Hematopoietic multipotent progenitor cell treated with erythropoietin and hydrocortisone succinate and interleukin-3 and kit ligand, for 6 days (in vitro differentiated cells): ENCODE results near the gene KCTD16.

Experiments
- DNase-seq: peaks from one replicate; pipeline ENCODE4 v3.0.0-alpha.2; 2015

The KCTD16 gene

DNA sequence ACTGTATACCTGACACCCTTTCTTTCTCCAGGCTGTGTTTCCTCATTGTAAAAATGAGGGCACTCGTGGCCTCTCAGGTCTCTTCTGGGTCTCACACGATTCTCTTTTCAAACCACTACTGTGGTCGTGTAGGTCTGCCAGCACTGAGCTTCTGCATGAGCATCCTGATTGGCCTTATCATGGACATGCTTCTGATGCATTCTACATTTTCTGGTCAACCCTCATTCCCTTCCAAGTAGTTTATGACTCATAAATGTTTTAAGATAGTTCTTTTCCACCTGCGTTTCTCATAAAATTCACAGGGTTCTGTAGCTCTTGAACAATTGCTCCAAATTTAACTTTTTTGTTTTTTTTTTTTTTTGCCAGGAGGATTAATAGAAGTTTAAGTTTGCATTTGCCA is 294.8 kb downstream of the KCTD16 start:
- DNase-seq, result no peak

DNA sequence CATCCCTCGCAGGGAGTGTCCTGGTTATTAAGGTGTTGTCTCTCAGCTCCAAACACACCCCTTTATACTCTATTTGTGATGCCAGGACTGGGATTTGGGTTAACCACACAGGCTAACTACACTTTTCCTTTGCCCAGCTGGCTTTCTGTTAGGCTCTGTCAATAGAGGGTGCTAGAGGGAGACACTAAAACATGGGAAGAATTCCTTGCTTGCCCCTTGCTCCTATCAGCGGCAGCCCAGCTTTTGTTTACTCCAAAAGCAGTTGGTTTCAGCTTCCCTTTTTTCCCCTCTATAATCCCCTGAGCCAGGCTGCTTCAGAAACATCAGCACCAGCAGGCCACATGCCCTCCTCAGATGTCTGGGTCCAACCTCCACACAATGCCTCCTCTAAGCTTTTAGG is 297.1 kb downstream of the KCTD16 start:
- DNase-seq, result peak; percentile 11

DNA sequence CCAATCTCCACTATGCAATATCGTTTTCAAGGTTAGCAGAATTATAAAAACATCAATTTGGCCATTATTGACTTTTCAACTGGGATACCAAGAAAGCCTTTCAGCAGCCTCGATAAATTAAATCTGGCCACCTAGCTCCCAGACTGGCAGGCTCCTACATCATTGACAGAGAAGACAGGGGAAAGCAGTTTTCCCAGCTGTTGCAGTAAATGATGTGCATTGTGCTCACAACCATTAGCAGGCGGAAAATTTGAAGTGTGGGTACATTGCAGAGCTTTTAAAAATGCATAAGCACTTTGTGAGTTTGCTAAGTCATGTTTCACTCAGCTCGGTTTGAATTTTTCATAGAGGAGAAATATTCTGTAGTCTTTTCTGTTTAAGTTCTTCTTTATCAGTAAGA is 297.9 kb downstream of the KCTD16 start:
- no peak for DNase-seq

DNA sequence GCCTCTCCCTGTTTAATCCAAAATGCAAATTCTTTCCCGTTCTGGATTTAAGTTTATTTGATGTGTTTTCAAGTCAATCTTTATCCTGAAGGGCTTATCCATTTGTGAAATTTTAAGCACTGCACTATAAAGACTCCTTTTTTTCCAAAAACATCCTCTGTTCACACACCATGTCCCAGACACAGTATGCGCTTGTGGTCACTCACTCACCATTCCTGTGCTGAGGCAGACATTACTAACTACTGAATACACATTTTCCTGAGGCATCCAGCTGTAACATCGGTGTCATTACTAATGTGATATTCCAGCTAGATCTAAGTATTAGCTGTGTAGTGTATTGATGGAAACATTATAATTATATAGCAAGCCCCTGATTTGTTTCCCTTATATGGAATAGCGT is 298.4 kb downstream of the KCTD16 start:
- no peak for DNase-seq

GRCh38 chr5:144472221-144472620 is 301.5 kb downstream of the KCTD16 start:
- no peak for DNase-seq

DNA sequence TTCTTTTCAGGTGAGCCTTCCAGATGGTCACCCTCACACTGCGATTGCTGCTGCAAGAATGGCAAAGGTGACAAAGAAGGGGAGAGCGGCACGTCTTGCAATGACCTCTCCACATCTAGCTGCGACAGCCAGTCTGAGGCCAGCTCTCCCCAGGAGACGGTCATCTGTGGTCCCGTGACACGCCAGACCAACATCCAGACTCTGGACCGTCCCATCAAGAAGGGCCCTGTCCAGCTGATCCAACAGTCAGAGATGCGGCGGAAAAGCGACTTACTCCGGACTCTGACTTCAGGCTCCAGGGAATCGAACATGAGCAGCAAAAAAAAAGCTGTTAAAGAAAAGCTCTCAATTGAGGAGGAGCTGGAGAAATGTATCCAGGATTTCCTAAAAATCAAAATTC is 303.0 kb downstream of the KCTD16 start:
- no peak for DNase-seq

GRCh38 chr5:144478565-144478964 is 307.9 kb downstream of the KCTD16 start:
- DNase-seq, result no peak

- DNase-seq, result no peak
Measured at GRCh38 chr5:144481861-144482260, 311.2 kb downstream of the KCTD16 start.

- no peak for DNase-seq
Measured at GRCh38 chr5:144484124-144484897, 313.6 kb downstream of the KCTD16 start.

DNA sequence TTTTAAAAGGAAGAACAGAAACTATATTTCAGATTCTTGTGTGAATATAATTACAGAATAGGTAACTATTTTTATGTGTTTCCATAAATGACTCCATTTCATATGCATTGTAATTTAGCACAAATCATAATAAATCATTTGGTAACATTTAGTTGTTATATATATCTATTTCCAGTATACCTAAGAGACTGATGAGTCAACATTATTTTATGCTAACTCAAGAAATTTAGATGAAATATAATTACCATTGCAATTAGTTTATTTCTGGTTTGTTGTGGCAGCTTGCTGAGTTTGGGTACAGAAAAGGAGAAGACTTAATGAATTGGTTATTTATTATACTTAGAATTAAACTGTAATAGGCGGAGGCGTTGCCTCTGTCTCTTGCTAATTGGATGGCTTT is 314.9 kb downstream of the KCTD16 start:
- DNase-seq, result no peak

- no peak for DNase-seq
Measured at GRCh38 chr5:144487207-144487606, 316.5 kb downstream of the KCTD16 start.

- no peak for DNase-seq
Measured at GRCh38 chr5:144487761-144488160, 317.1 kb downstream of the KCTD16 start.

GRCh38 chr5:144503123-144503522 is 332.4 kb downstream of the KCTD16 start:
- DNase-seq, result no peak

GRCh38 chr5:144504929-144505577 is 334.4 kb downstream of the KCTD16 start:
- DNase-seq, result peak; percentile 14

DNA sequence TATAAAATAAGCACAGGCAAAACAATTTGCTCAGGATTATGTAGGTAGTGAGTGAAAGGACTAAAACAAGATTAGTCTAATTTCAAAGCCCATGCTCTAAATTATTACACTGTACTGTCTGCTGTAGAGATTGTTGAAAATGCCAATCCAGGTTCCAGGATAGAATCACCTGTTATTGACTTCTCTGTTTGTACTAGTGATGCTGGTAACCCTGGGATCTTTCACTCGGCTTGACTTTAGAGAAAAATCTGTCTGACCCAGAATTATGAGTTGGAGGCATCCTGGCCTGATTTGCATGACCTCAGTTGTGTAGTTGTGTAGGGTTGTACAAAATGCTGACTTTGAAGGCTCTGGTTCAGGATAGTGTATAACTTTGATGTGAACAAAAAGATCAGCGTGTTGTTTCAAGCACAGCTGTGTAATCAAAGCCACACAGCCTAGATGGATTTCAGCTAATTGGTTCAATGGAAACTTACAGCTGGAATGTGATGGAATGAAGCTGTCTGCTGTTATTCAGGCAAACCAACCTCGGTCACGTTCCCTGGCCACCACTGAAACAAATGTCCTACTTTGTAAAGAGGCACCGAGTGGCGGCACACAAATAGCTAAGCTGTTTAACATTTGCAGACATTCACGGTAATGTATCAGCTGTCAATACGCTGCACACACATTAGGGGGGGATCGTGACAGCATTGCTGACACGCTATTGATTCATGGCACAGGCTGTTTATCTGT is 340.3 kb downstream of the KCTD16 start:
- DNase-seq, result no peak

DNA sequence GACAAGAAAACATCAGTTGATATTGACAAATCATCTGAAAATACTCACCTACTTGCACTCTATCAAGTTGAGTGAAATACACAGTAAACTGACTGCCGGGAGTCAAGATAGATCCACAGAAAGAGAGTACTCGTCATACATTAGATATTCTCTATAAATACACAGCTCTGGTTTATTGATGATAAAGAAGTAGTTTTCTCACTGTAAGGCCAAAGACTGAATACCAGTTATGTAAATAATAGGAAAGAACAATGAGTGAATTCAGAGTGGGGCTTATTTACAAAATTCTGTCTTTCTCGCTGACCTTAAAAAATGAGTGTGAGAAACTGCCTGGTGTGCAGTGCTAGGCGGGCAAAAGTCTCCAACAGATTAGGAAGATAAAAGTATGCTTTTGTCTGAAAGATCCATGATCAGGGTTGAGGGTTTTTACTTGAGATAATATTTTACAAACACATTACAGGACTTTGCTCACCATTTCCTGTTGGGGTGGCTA is 341.0 kb downstream of the KCTD16 start:
- no peak for DNase-seq

- DNase-seq, result no peak
Measured at GRCh38 chr5:144522698-144523097, 352.0 kb downstream of the KCTD16 start.

GRCh38 chr5:144525000-144525399 is 354.3 kb downstream of the KCTD16 start:
- DNase-seq, result no peak

GRCh38 chr5:144531188-144531587 is 360.5 kb downstream of the KCTD16 start:
- DNase-seq, result no peak
